HepG2 (cell line): Measurements from ENCODE around the gene RAB32. TPM values are rescaled to one million over a fixed set of nuclear protein-coding genes. Genes with fewer than 3 reads are reported as not detected.
"Not testable (repeated sequence)": the region's sequence is repeated elsewhere in the genome, so short reads cannot be mapped to it uniquely, and the experiment has no call there.

ENCODE experiments used
- ATAC-seq: fragments of 200-7000 bp; cut with Tn5 transposase; 3 replicates; pipeline ENCODE4 v1.9.1; 2020; ENCODE audit warnings: mild to moderate bottlenecking, moderate library complexity
- BruUV-seq: library from RNA; stranded (reverse); fragments of 400-500 nt; replicated peaks from 2 replicates; lab custom pipeline; 2021; lab: Mats Ljungman, UMichigan
- CTCF ChIA-PET: fragments of 300-600 bp; formaldehyde crosslinking; extraction: SDS; loops from one replicate; lab custom pipeline; 2021; ENCODE audit warnings: low total read pairs, inconsistent platforms, low intra/inter-chr PET ratio; lab: Yijun Ruan, JAX
- POLR2A ChIA-PET: fragments of 350-600 bp; sonication (Branson Sonifier 250); formaldehyde crosslinking; loops from one replicate; lab custom pipeline; 2020; ENCODE audit warnings: antibody characterized with exemption, inconsistent platforms; lab: Yijun Ruan, JAX
- DNase-seq: peaks from one replicate; pipeline ENCODE4 v3.0.0-alpha.2; 2015; ENCODE audit warnings: low spot score
- FAIRE-seq: peaks from 3 replicates; lab custom pipeline; 2011; peaks lifted over from hg19 to GRCh38; lab: Jason Lieb, UNC
- H2AFZ ChIP-seq: one replicate; pipeline ENCODE4 v1.6.1; 2011; ENCODE audit warnings: low read length, inconsistent platforms
- H3K27ac ChIP-seq: fragments of 300-600 bp; 3 replicates; pipeline ENCODE4 v1.8.0; 2011; ENCODE audit warnings: mixed run types, mild to moderate bottlenecking, mixed read lengths, low read length, inconsistent platforms; ENCODE audit not compliant: insufficient read depth; ENCODE audit errors: extremely low read length
- H3K27me3 ChIP-seq, 2 experiments: fragments of 200-600 bp in 1 of 2; 2 replicates in 1 of 2; 3 replicates in 1 of 2; pipeline versions ENCODE4 v1.6.0 to v1.8.0; 2011; ENCODE audit warnings: low read length in 2 of 2, mild to moderate bottlenecking in 2 of 2, moderate library complexity in 2 of 2, inconsistent platforms in 1 of 2; ENCODE audit not compliant: insufficient read depth in 2 of 2, control insufficient read depth in 1 of 2
- H3K36me3 ChIP-seq, 2 experiments: fragments of 200-600 bp in 1 of 2; replicated peaks in 1 of 2; 2 replicates in 1 of 2; 3 replicates in 1 of 2; pipeline versions ENCODE4 v1.5.1 to v1.8.0; 2011; ENCODE audit warnings: low read length in 2 of 2, inconsistent platforms in 1 of 2; ENCODE audit not compliant: insufficient read depth in 2 of 2, control insufficient read depth in 1 of 2
- H3K4me1 ChIP-seq: 2 replicates; pipeline ENCODE4 v1.5.1; 2012; ENCODE audit warnings: low read length, inconsistent platforms; ENCODE audit not compliant: insufficient read depth
- H3K4me2 ChIP-seq: 2 replicates; pipeline ENCODE4 v1.6.0; 2011; ENCODE audit warnings: low read depth, low read length, inconsistent platforms
- H3K4me3 ChIP-seq, 3 experiments: fragments of 200-600 bp in 1 of 3; sonication (generic), shearing (Covaris generic) in 1 of 3; replicated peaks in 1 of 3; 2 replicates each; pipeline ENCODE4 v1.5.1; 2011 to 2016; ENCODE audit warnings: low read length in 3 of 3, inconsistent platforms in 2 of 3, low read depth in 2 of 3, mild to moderate bottlenecking in 2 of 3, control low read depth in 1 of 3, mixed read lengths in 1 of 3; ENCODE audit not compliant: insufficient read depth in 1 of 3
- H3K79me2 ChIP-seq: one replicate; pipeline ENCODE4 v1.6.1; 2011; ENCODE audit warnings: low read length, inconsistent platforms; ENCODE audit not compliant: insufficient read depth
- H3K9ac ChIP-seq: 2 replicates; pipeline ENCODE4 v1.6.0; 2011; ENCODE audit warnings: mild to moderate bottlenecking, low read depth, low read length, inconsistent platforms; ENCODE audit not compliant: insufficient read depth
- H3K9me3 ChIP-seq: 2 replicates; pipeline ENCODE4 v1.5.1; 2012; ENCODE audit warnings: mild to moderate bottlenecking, low read length
- H4K20me1 ChIP-seq: 2 replicates; pipeline ENCODE4 v1.6.0; 2011; ENCODE audit warnings: inconsistent platforms, mild to moderate bottlenecking, low read length, moderate library complexity; ENCODE audit not compliant: insufficient read depth
- ARID2 ChIP-seq: sonication (generic); formaldehyde crosslinking; IDR thresholded peaks from 2 replicates; pipeline ENCODE4 v1.8.1; 2022; ENCODE audit warnings: mild to moderate bottlenecking, missing genetic modification reagents, borderline replicate concordance
- CBX5 ChIP-seq: sonication (generic); formaldehyde crosslinking; IDR thresholded peaks from 2 replicates; pipeline ENCODE4 v1.4.0; 2020; ENCODE audit warnings: missing genetic modification reagents, borderline replicate concordance
- GMEB1 ChIP-seq: sonication (generic); formaldehyde crosslinking; IDR thresholded peaks from 2 replicates; pipeline ENCODE4 v1.5.1; 2020; ENCODE audit warnings: missing genetic modification reagents, mild to moderate bottlenecking, borderline replicate concordance
- HOXD1 ChIP-seq: sonication (generic); formaldehyde crosslinking; IDR thresholded peaks from 2 replicates; pipeline ENCODE4 v1.5.0; 2020; ENCODE audit warnings: missing genetic modification reagents
- KDM2A ChIP-seq: sonication (generic); formaldehyde crosslinking; IDR thresholded peaks from 2 replicates; pipeline ENCODE4 v1.4.0; 2020; ENCODE audit warnings: low read depth, missing genetic modification reagents, borderline replicate concordance
- KDM6A ChIP-seq: IDR thresholded peaks from 2 replicates; pipeline ENCODE4 v1.6.1; 2016; ENCODE audit warnings: low read depth
- NFYC ChIP-seq: IDR thresholded peaks from 2 replicates; pipeline ENCODE4 v1.6.1; 2016; ENCODE audit warnings: missing genetic modification reagents, missing compliant biosample characterization
- POLR2AphosphoS5 ChIP-seq: IDR thresholded peaks from 2 replicates; pipeline ENCODE4 v1.6.1; 2012; ENCODE audit warnings: low read depth, low read length
- ZBTB26 ChIP-seq: IDR thresholded peaks from 2 replicates; pipeline ENCODE4 v1.6.1; 2016; ENCODE audit warnings: missing compliant biosample characterization, missing genetic modification reagents, borderline replicate concordance
- ZNF562 ChIP-seq: sonication (generic); formaldehyde crosslinking; IDR thresholded peaks from 2 replicates; pipeline ENCODE4 v1.8.0; 2022; ENCODE audit warnings: missing genetic modification reagents, borderline replicate concordance
- ZNF577 ChIP-seq: sonication (generic); formaldehyde crosslinking; IDR thresholded peaks from 2 replicates; pipeline ENCODE4 v1.4.0; 2020; ENCODE audit warnings: mild to moderate bottlenecking, low read depth, missing genetic modification reagents, borderline replicate concordance
- ZNF7 ChIP-seq: IDR thresholded peaks from 2 replicates; pipeline ENCODE4 v1.6.1; 2016; ENCODE audit warnings: missing biosample characterization, missing genetic modification reagents
- ZNF724P ChIP-seq: sonication (generic); formaldehyde crosslinking; IDR thresholded peaks from 2 replicates; pipeline ENCODE4 v1.8.0; 2022; ENCODE audit warnings: missing genetic modification reagents, borderline replicate concordance
- ZNF772 ChIP-seq: sonication (generic); formaldehyde crosslinking; IDR thresholded peaks from 2 replicates; pipeline ENCODE4 v1.5.0; 2020; ENCODE audit warnings: mild to moderate bottlenecking, missing genetic modification reagents
- ZNF780A ChIP-seq: sonication (generic); formaldehyde crosslinking; IDR thresholded peaks from 2 replicates; pipeline ENCODE4 v1.8.0; 2022; ENCODE audit warnings: mild to moderate bottlenecking, missing genetic modification reagents, moderate library complexity
- WGBS: methylation state at CpG from one replicate; pipeline ENCODE4 v1.1.6; 2017; ENCODE audit warnings: low lambda C conversion rate; 5-methylcytosine and 5-hydroxymethylcytosine counted together
- in situ Hi-C: cut with HindIII; loops from 2 replicates; pipeline ENCODE4 v1.10.0; 2017; ENCODE audit warnings: low pct_unique_long_range_greater_than_20kb; ENCODE audit not compliant: extremely low pct_ligation_motif_present
- intact Hi-C: fragments of 100-400 bp; cut with micrococcal nuclease; formaldehyde crosslinking; loops from one replicate; pipeline ENCODE4 v1.10.0; 2022; ENCODE audit not compliant: unreplicated experiment
- polyA plus RNA-seq, 8 experiments: library from polyadenylated mRNA; depleted of rRNA in 3 of 8; stranded (reverse) in 7 of 8; unstranded in 1 of 8; fragments of >200 nt; fragmentation: Illumina TruSeq in 4 of 8; extraction: Trizol in 4 of 8; gene quantifications; 2 replicates each; pipeline versions ENCODE4 v1.2.1 to v1.2.3, GENCODE V29; 2011 to 2016; ENCODE audit warnings: low read depth in 4 of 8, missing spikeins in 1 of 8, mixed read lengths in 1 of 8; ENCODE audit not compliant: insufficient read depth in 1 of 8
- total RNA-seq, 5 experiments: library from RNA; depleted of rRNA; stranded (reverse); fragments of >200 nt; fragmentation: Illumina TruSeq; extraction: Trizol; gene quantifications; 2 replicates each; pipeline ENCODE4 v1.2.3, GENCODE V29; 2016; ENCODE audit warnings: low read depth in 1 of 5

RAB32 gene
- total and polyA plus RNA-seq, 2 of the 13 experiments (the other 11 are each of a cell fraction or from before 2014, with no cell fraction given): 43.7 to 93.9 TPM

- Histone ChIP-seq H3K9ac (no peak overlapping the region), H2AFZ (no peak overlapping the region), H3K4me2 (no peak overlapping the region), H3K4me3 (no peak overlapping the region), H3K36me3 (no peaks in the 10 kb centered on the region), H4K20me1 (no peaks in the 10 kb centered on the region), H3K4me1 (no peaks in the 10 kb centered on the region), H3K79me2 (no peaks in the 10 kb centered on the region), H3K27me3 (no peaks in the 10 kb centered on the region), H3K27ac (no peak overlapping the region), H3K9me3 (no peaks in the 10 kb centered on the region)
- DNase-seq (no peak), ATAC-seq (no peak), FAIRE-seq (no peak)
- POLR2A ChIA-PET: no interaction called here
- CTCF ChIA-PET: no interaction called here
- TF ChIP-seq ZNF7 (CRISPR knock-in tag) (no peak), ZNF772 (no peak), KDM2A (no peak), HOXD1 (CRISPR knock-in tag) (no peak), ZNF780A (no peak), ARID2 (no peak), ZBTB26 (CRISPR knock-in tag) (no peak), ZNF577 (CRISPR knock-in tag) (no peak), KDM6A (no peak), POLR2AphosphoS5 (no peak), ZNF562 (no peak), NFYC (CRISPR knock-in tag) (no peak), CBX5 (CRISPR knock-in tag) (no peak), ZNF724P (CRISPR knock-in tag) (no peak), GMEB1 (CRISPR knock-in tag) (no peak)
- intact Hi-C loops: no loop called here
- in situ Hi-C loops: no loop called here
- 75% methylated on average over 1 of the region's 1 CpG for WGBS
- no TSS peak for BruUV-seq
Measured at GRCh38 chr6:146560607-146561006, 17.0 kb downstream of the RAB32 start.

GRCh38 chr6:146566661-146567060, 23.0 kb downstream of the RAB32 start:
- WGBS: 13% methylated on average over 2 of the region's 2 CpGs
- BruUV-seq, CTCF ChIA-PET: not testable (repeated sequence)

More at GRCh38 chr6:146566661-146567060, 23.0 kb downstream of the RAB32 start:
- H4K20me1 ChIP-seq, DNase-seq, H3K36me3 ChIP-seq, H3K9ac ChIP-seq, H3K4me1 ChIP-seq, POLR2A ChIA-PET, H3K4me3 ChIP-seq, H2AFZ ChIP-seq, in situ Hi-C loops, H3K79me2 ChIP-seq, H3K9me3 ChIP-seq, intact Hi-C loops, H3K27ac ChIP-seq, H3K4me2 ChIP-seq, FAIRE-seq, ATAC-seq, H3K27me3 ChIP-seq: not testable (repeated sequence)
